ENCODE data around the gene PLPPR5.

- no peak for TF ChIP-seq CTCF (IDR thresholded peaks at IDR 0.05)
- TF ChIP-seq POLR2A (IDR thresholded peaks at IDR 0.05) = no peak
Measured at GRCh38 chr1:98904684-98905083, 100.0 kb downstream of the PLPPR5 start.
